ENCODE results near the gene PRIM1. TPM values are rescaled to one million over a fixed set of nuclear protein-coding genes. Genes with fewer than 3 reads are reported as not detected.
A peak's percentile ranks its signal among the peaks of the same experiment; 100 is the strongest.
"Not testable (repeated sequence)": the region's sequence is repeated elsewhere in the genome, so short reads cannot be mapped to it uniquely, and the experiment has no call there.

PRIM1 gene
- total RNA-seq, 2 donors from 2014 or later, result 33.2 to 43.5 TPM

GRCh38 chr12:56719056-56719455 is 33.1 kb downstream of the PRIM1 start:
- no peaks in the 10 kb centered on the region for H3K9me3 Mint-ChIP-seq
- peak overlapping the region; percentile 96 for H3K4me3 Mint-ChIP-seq
- no peak for DNase-seq (ENCODE audit: low spot score)
- H3K36me3 Mint-ChIP-seq, result peaks cover 61% of the 10 kb centered on the region
- no peaks in the 10 kb centered on the region for H3K27me3 Mint-ChIP-seq
- H3K27ac Mint-ChIP-seq, result peak overlapping the region; percentile 94 to 95
- H3K4me1 Mint-ChIP-seq (ENCODE audit: low read depth in 2 of 2), result peaks cover 65 to 75% of the 10 kb centered on the region in 2 donors
- ATAC-seq, result no peak

- H3K4me3 Mint-ChIP-seq, result peak overlapping the region; percentile 96
- peak overlapping the region; percentile 94 to 95 for H3K27ac Mint-ChIP-seq
- peaks cover 62 to 71% of the 10 kb centered on the region in 2 donors for H3K4me1 Mint-ChIP-seq (ENCODE audit: low read depth in 2 of 2)
- no peaks in the 10 kb centered on the region for H3K9me3 Mint-ChIP-seq
- H3K27me3 Mint-ChIP-seq, result no peaks in the 10 kb centered on the region
- DNase-seq (ENCODE audit: low spot score) (no peak), ATAC-seq (no peak)
- peaks cover 58% of the 10 kb centered on the region for H3K36me3 Mint-ChIP-seq
Measured at GRCh38 chr12:56718636-56719035, 33.5 kb downstream of the PRIM1 start.

GRCh38 chr12:56718149-56718548 is 34.0 kb downstream of the PRIM1 start:
- ATAC-seq (no peak), DNase-seq (ENCODE audit: low spot score) (no peak)
- Mint-ChIP-seq H3K4me1 (ENCODE audit: low read depth in 2 of 2) (peaks cover 62 to 66% of the 10 kb centered on the region in 2 donors), H3K27me3 (no peaks in the 10 kb centered on the region), H3K27ac (no peak overlapping the region), H3K4me3 (no peak overlapping the region), H3K36me3 (peaks cover 56% of the 10 kb centered on the region), H3K9me3 (no peaks in the 10 kb centered on the region)

- DNase-seq (ENCODE audit: low spot score) (no peak), ATAC-seq (no peak)
- H3K36me3 Mint-ChIP-seq, result peaks cover 60% of the 10 kb centered on the region
- H3K4me3 Mint-ChIP-seq, result no peak overlapping the region
- H3K27ac Mint-ChIP-seq, result peak overlapping the region; percentile 73 to 77
- no peaks in the 10 kb centered on the region for H3K9me3 Mint-ChIP-seq
- H3K27me3 Mint-ChIP-seq, result no peaks in the 10 kb centered on the region
- H3K4me1 Mint-ChIP-seq (ENCODE audit: low read depth in 2 of 2), result peaks cover 56 to 57% of the 10 kb centered on the region in 2 donors
Measured at GRCh38 chr12:56716933-56717880, 34.9 kb downstream of the PRIM1 start.

GRCh38 chr12:56716458-56716857 is 35.7 kb downstream of the PRIM1 start:
- no peak for DNase-seq (ENCODE audit: low spot score)
- ATAC-seq, result no peak
- Mint-ChIP-seq H3K36me3 (peaks cover 57% of the 10 kb centered on the region), H3K4me3 (no peak overlapping the region), H3K27me3 (no peaks in the 10 kb centered on the region), H3K4me1 (ENCODE audit: low read depth in 2 of 2) (peaks cover 49 to 50% of the 10 kb centered on the region in 2 donors), H3K27ac (peak overlapping the region; percentile 73 to 77), H3K9me3 (no peaks in the 10 kb centered on the region)

GRCh38 chr12:56715798-56716197 is 36.3 kb downstream of the PRIM1 start:
- Mint-ChIP-seq H3K27me3 (no peaks in the 10 kb centered on the region), H3K4me3 (no peak overlapping the region), H3K27ac (peak overlapping the region; percentile 73 to 77), H3K9me3 (no peaks in the 10 kb centered on the region), H3K36me3 (peaks cover 58% of the 10 kb centered on the region), H3K4me1 (ENCODE audit: low read depth in 2 of 2) (peaks cover 42 to 43% of the 10 kb centered on the region in 2 donors)
- ATAC-seq (no peak), DNase-seq (ENCODE audit: low spot score) (no peak)

GRCh38 chr12:56714431-56714929 is 37.6 kb downstream of the PRIM1 start:
- Mint-ChIP-seq H3K27me3 (no peaks in the 10 kb centered on the region), H3K4me1 (ENCODE audit: low read depth in 2 of 2) (peaks cover 29 to 30% of the 10 kb centered on the region in 2 donors), H3K9me3 (no peaks in the 10 kb centered on the region), H3K4me3 (no peak overlapping the region), H3K36me3 (peaks cover 45% of the 10 kb centered on the region), H3K27ac (peak overlapping the region in 1 of 2 donors; percentile 77)
- ATAC-seq, result no peak
- DNase-seq (ENCODE audit: low spot score), result no peak

GRCh38 chr12:56713345-56713744 is 38.8 kb downstream of the PRIM1 start:
- no peak overlapping the region for H3K27ac Mint-ChIP-seq
- no peak for DNase-seq (ENCODE audit: low spot score)
- peaks cover 37% of the 10 kb centered on the region for H3K36me3 Mint-ChIP-seq
- H3K4me3 Mint-ChIP-seq, result no peak overlapping the region
- H3K27me3 Mint-ChIP-seq, result no peaks in the 10 kb centered on the region
- H3K9me3 Mint-ChIP-seq, result no peaks in the 10 kb centered on the region
- ATAC-seq, result no peak
- peaks cover 20 to 21% of the 10 kb centered on the region in 2 donors for H3K4me1 Mint-ChIP-seq (ENCODE audit: low read depth in 2 of 2)

- no peak for DNase-seq (ENCODE audit: low spot score)
- Mint-ChIP-seq H3K4me3 (no peak overlapping the region), H3K27me3 (no peaks in the 10 kb centered on the region), H3K27ac (no peak overlapping the region), H3K9me3 (no peaks in the 10 kb centered on the region), H3K36me3 (peaks cover 26% of the 10 kb centered on the region), H3K4me1 (ENCODE audit: low read depth in 2 of 2) (peaks cover 0 to under 1% of the 10 kb centered on the region in 2 donors)
- peak in 1 of 2 donors; percentile 28 for ATAC-seq
Measured at GRCh38 chr12:56709759-56710376, 42.3 kb downstream of the PRIM1 start.

- not testable (repeated sequence) for DNase-seq (ENCODE audit: low spot score); H3K9me3 Mint-ChIP-seq; H3K27me3 Mint-ChIP-seq; H3K36me3 Mint-ChIP-seq; ATAC-seq; H3K4me1 Mint-ChIP-seq (ENCODE audit: low read depth in 2 of 2); H3K27ac Mint-ChIP-seq; H3K4me3 Mint-ChIP-seq
Measured at GRCh38 chr12:56704522-56704921, 47.6 kb downstream of the PRIM1 start.

GRCh38 chr12:56699020-56699661 is 53.0 kb downstream of the PRIM1 start:
- Mint-ChIP-seq H3K4me1 (ENCODE audit: low read depth in 2 of 2) (peaks cover 0 to 10% of the 10 kb centered on the region in 2 donors), H3K27me3 (peaks cover 0 to 2% of the 10 kb centered on the region in 2 donors), H3K36me3 (no peaks in the 10 kb centered on the region), H3K9me3 (no peaks in the 10 kb centered on the region), H3K4me3 (no peak overlapping the region), H3K27ac (no peak overlapping the region)
- ATAC-seq, result peak in 1 of 2 donors; percentile 51
- DNase-seq (ENCODE audit: low spot score), result no peak

GRCh38 chr12:56695327-56696101 is 56.6 kb downstream of the PRIM1 start:
- H3K4me3 Mint-ChIP-seq, result no peak overlapping the region
- no peaks in the 10 kb centered on the region for H3K27me3 Mint-ChIP-seq
- ATAC-seq, result no peak
- H3K27ac Mint-ChIP-seq, result no peak overlapping the region
- H3K4me1 Mint-ChIP-seq (ENCODE audit: low read depth in 2 of 2), result peaks cover 0 to 6% of the 10 kb centered on the region in 2 donors
- H3K9me3 Mint-ChIP-seq, result no peaks in the 10 kb centered on the region
- H3K36me3 Mint-ChIP-seq, result no peaks in the 10 kb centered on the region
- no peak for DNase-seq (ENCODE audit: low spot score)

- H3K36me3 Mint-ChIP-seq, result no peaks in the 10 kb centered on the region
- H3K4me1 Mint-ChIP-seq (ENCODE audit: low read depth in 2 of 2), result peaks cover under 1 to 6% of the 10 kb centered on the region in 2 donors
- no peaks in the 10 kb centered on the region for H3K27me3 Mint-ChIP-seq
- DNase-seq (ENCODE audit: low spot score) (no peak), ATAC-seq (no peak)
- no peak overlapping the region for H3K4me3 Mint-ChIP-seq
- no peak overlapping the region for H3K27ac Mint-ChIP-seq
- no peaks in the 10 kb centered on the region for H3K9me3 Mint-ChIP-seq
Measured at GRCh38 chr12:56694161-56694560, 58.0 kb downstream of the PRIM1 start.
